ENCODE results near the gene SMYD3.

The SMYD3 gene

GRCh38 chr1:246270236-246270635 lies 236.8 kb downstream of the SMYD3 start:
- H3K4me1 Mint-ChIP-seq (ENCODE audit: low read depth), result no peaks in the 10 kb centered on the region
- no peaks in the 10 kb centered on the region for H3K36me3 Mint-ChIP-seq (ENCODE audit: low read depth)
- no peaks in the 10 kb centered on the region for H3K9me3 Mint-ChIP-seq
- H3K27ac Mint-ChIP-seq, result no peak overlapping the region
- H3K4me3 Mint-ChIP-seq, result no peak overlapping the region
- H3K27me3 Mint-ChIP-seq (ENCODE audit: low read depth), result no peaks in the 10 kb centered on the region

GRCh38 chr1:246269466-246269865 lies 237.6 kb downstream of the SMYD3 start:
- H3K9me3 Mint-ChIP-seq, result no peaks in the 10 kb centered on the region
- H3K27ac Mint-ChIP-seq, result no peak overlapping the region
- H3K36me3 Mint-ChIP-seq (ENCODE audit: low read depth), result no peaks in the 10 kb centered on the region
- H3K4me1 Mint-ChIP-seq (ENCODE audit: low read depth), result no peaks in the 10 kb centered on the region
- no peaks in the 10 kb centered on the region for H3K27me3 Mint-ChIP-seq (ENCODE audit: low read depth)
- no peak overlapping the region for H3K4me3 Mint-ChIP-seq

- H3K27me3 Mint-ChIP-seq (ENCODE audit: low read depth), result no peaks in the 10 kb centered on the region
- H3K27ac Mint-ChIP-seq, result no peak overlapping the region
- H3K4me3 Mint-ChIP-seq, result no peak overlapping the region
- no peaks in the 10 kb centered on the region for H3K36me3 Mint-ChIP-seq (ENCODE audit: low read depth)
- H3K9me3 Mint-ChIP-seq, result no peaks in the 10 kb centered on the region
- no peaks in the 10 kb centered on the region for H3K4me1 Mint-ChIP-seq (ENCODE audit: low read depth)
Observed at GRCh38 chr1:246267896-246268295, 239.2 kb downstream of the SMYD3 start.

GRCh38 chr1:246267426-246267825 lies 239.7 kb downstream of the SMYD3 start:
- Mint-ChIP-seq H3K4me3 (no peak overlapping the region), H3K36me3 (ENCODE audit: low read depth) (no peaks in the 10 kb centered on the region), H3K27ac (no peak overlapping the region), H3K27me3 (ENCODE audit: low read depth) (no peaks in the 10 kb centered on the region), H3K9me3 (no peaks in the 10 kb centered on the region), H3K4me1 (ENCODE audit: low read depth) (no peaks in the 10 kb centered on the region)

GRCh38 chr1:246265481-246265880 lies 241.6 kb downstream of the SMYD3 start:
- H3K27ac Mint-ChIP-seq, result no peak overlapping the region
- no peaks in the 10 kb centered on the region for H3K27me3 Mint-ChIP-seq (ENCODE audit: low read depth)
- no peaks in the 10 kb centered on the region for H3K4me1 Mint-ChIP-seq (ENCODE audit: low read depth)
- peaks cover 5% of the 10 kb centered on the region for H3K9me3 Mint-ChIP-seq
- H3K4me3 Mint-ChIP-seq, result no peak overlapping the region
- peaks cover 2% of the 10 kb centered on the region for H3K36me3 Mint-ChIP-seq (ENCODE audit: low read depth)

- Mint-ChIP-seq H3K27me3 (ENCODE audit: low read depth) (no peaks in the 10 kb centered on the region), H3K4me3 (no peak overlapping the region), H3K4me1 (ENCODE audit: low read depth) (no peaks in the 10 kb centered on the region), H3K27ac (no peak overlapping the region), H3K9me3 (peaks cover 18% of the 10 kb centered on the region), H3K36me3 (ENCODE audit: low read depth) (peaks cover 7% of the 10 kb centered on the region)
Observed at GRCh38 chr1:246262281-246262680, 244.8 kb downstream of the SMYD3 start.

GRCh38 chr1:246261639-246262038 lies 245.4 kb downstream of the SMYD3 start:
- Mint-ChIP-seq H3K36me3 (ENCODE audit: low read depth) (peaks cover 7% of the 10 kb centered on the region), H3K9me3 (peaks cover 18% of the 10 kb centered on the region), H3K4me3 (no peak overlapping the region), H3K27ac (no peak overlapping the region), H3K27me3 (ENCODE audit: low read depth) (no peaks in the 10 kb centered on the region), H3K4me1 (ENCODE audit: low read depth) (no peaks in the 10 kb centered on the region)

GRCh38 chr1:246258250-246258649 lies 248.8 kb downstream of the SMYD3 start:
- peaks cover 25% of the 10 kb centered on the region for H3K9me3 Mint-ChIP-seq
- peaks cover 7% of the 10 kb centered on the region for H3K36me3 Mint-ChIP-seq (ENCODE audit: low read depth)
- H3K4me1 Mint-ChIP-seq (ENCODE audit: low read depth), result no peaks in the 10 kb centered on the region
- no peak overlapping the region for H3K27ac Mint-ChIP-seq
- no peaks in the 10 kb centered on the region for H3K27me3 Mint-ChIP-seq (ENCODE audit: low read depth)
- H3K4me3 Mint-ChIP-seq, result no peak overlapping the region

GRCh38 chr1:246255773-246256172 lies 251.3 kb downstream of the SMYD3 start:
- H3K9me3 Mint-ChIP-seq, result peaks cover 20% of the 10 kb centered on the region
- H3K27ac Mint-ChIP-seq, result no peak overlapping the region
- H3K4me3 Mint-ChIP-seq, result no peak overlapping the region
- H3K4me1 Mint-ChIP-seq (ENCODE audit: low read depth), result no peaks in the 10 kb centered on the region
- peaks cover 5% of the 10 kb centered on the region for H3K36me3 Mint-ChIP-seq (ENCODE audit: low read depth)
- no peaks in the 10 kb centered on the region for H3K27me3 Mint-ChIP-seq (ENCODE audit: low read depth)

GRCh38 chr1:246254854-246255253 lies 252.2 kb downstream of the SMYD3 start:
- no peaks in the 10 kb centered on the region for H3K4me1 Mint-ChIP-seq (ENCODE audit: low read depth)
- H3K27me3 Mint-ChIP-seq (ENCODE audit: low read depth), result no peaks in the 10 kb centered on the region
- no peak overlapping the region for H3K27ac Mint-ChIP-seq
- H3K9me3 Mint-ChIP-seq, result peaks cover 20% of the 10 kb centered on the region
- no peak overlapping the region for H3K4me3 Mint-ChIP-seq
- H3K36me3 Mint-ChIP-seq (ENCODE audit: low read depth), result peaks cover 5% of the 10 kb centered on the region

- no peak overlapping the region for H3K27ac Mint-ChIP-seq
- no peaks in the 10 kb centered on the region for H3K27me3 Mint-ChIP-seq (ENCODE audit: low read depth)
- peaks cover 1% of the 10 kb centered on the region for H3K36me3 Mint-ChIP-seq (ENCODE audit: low read depth)
- H3K4me3 Mint-ChIP-seq, result no peak overlapping the region
- H3K4me1 Mint-ChIP-seq (ENCODE audit: low read depth), result no peaks in the 10 kb centered on the region
- H3K9me3 Mint-ChIP-seq, result peaks cover 5% of the 10 kb centered on the region
Observed at GRCh38 chr1:246246430-246246829, 260.6 kb downstream of the SMYD3 start.

- Mint-ChIP-seq H3K27me3 (ENCODE audit: low read depth) (no peaks in the 10 kb centered on the region), H3K36me3 (ENCODE audit: low read depth) (peaks cover 1% of the 10 kb centered on the region), H3K9me3 (peaks cover 5% of the 10 kb centered on the region), H3K27ac (no peak overlapping the region), H3K4me1 (ENCODE audit: low read depth) (no peaks in the 10 kb centered on the region), H3K4me3 (no peak overlapping the region)
Observed at GRCh38 chr1:246245541-246245940, 261.5 kb downstream of the SMYD3 start.

- Mint-ChIP-seq H3K9me3 (no peaks in the 10 kb centered on the region), H3K27ac (no peak overlapping the region), H3K4me3 (no peak overlapping the region), H3K27me3 (ENCODE audit: low read depth) (no peaks in the 10 kb centered on the region), H3K4me1 (ENCODE audit: low read depth) (no peaks in the 10 kb centered on the region), H3K36me3 (ENCODE audit: low read depth) (no peaks in the 10 kb centered on the region)
Observed at GRCh38 chr1:246232126-246232525, 275.0 kb downstream of the SMYD3 start.

GRCh38 chr1:246226041-246226440 lies 281.0 kb downstream of the SMYD3 start:
- H3K4me1 Mint-ChIP-seq (ENCODE audit: low read depth), result no peaks in the 10 kb centered on the region
- no peak overlapping the region for H3K4me3 Mint-ChIP-seq
- no peak overlapping the region for H3K27ac Mint-ChIP-seq
- no peaks in the 10 kb centered on the region for H3K9me3 Mint-ChIP-seq
- no peaks in the 10 kb centered on the region for H3K27me3 Mint-ChIP-seq (ENCODE audit: low read depth)
- no peaks in the 10 kb centered on the region for H3K36me3 Mint-ChIP-seq (ENCODE audit: low read depth)

GRCh38 chr1:246221485-246222255 lies 285.4 kb downstream of the SMYD3 start:
- Mint-ChIP-seq H3K9me3 (no peaks in the 10 kb centered on the region), H3K4me1 (ENCODE audit: low read depth) (no peaks in the 10 kb centered on the region), H3K27ac (no peak overlapping the region), H3K4me3 (no peak overlapping the region), H3K27me3 (ENCODE audit: low read depth) (no peaks in the 10 kb centered on the region), H3K36me3 (ENCODE audit: low read depth) (no peaks in the 10 kb centered on the region)
